Fibroblast of lung (primary cell): Measurements from ENCODE around the gene YJEFN3. TPM values are rescaled to one million over a fixed set of nuclear protein-coding genes. Genes with fewer than 3 reads are reported as not detected.

Experiments
- DNase-seq, 2 donors: peaks; one replicate each; pipeline versions ENCODE4 v3.0.0 to v3.0.0-alpha.2; 2010; ENCODE audit warnings: low read depth in 2 of 2
- H2AFZ ChIP-seq: 2 replicates; pipeline ENCODE4 v1.5.1; 2012; ENCODE audit warnings: low read length, control low read depth, inconsistent platforms
- H3K27ac ChIP-seq: 2 replicates; pipeline ENCODE4 v1.5.1; 2011; ENCODE audit warnings: low read length, control low read depth; ENCODE audit not compliant: insufficient read depth
- H3K27me3 ChIP-seq: 2 replicates; pipeline ENCODE4 v1.5.1; 2011; ENCODE audit warnings: mild to moderate bottlenecking, low read length; ENCODE audit not compliant: control insufficient read depth, insufficient read depth
- H3K36me3 ChIP-seq: 2 replicates; pipeline ENCODE4 v1.5.1; 2011; ENCODE audit warnings: low read length; ENCODE audit not compliant: control insufficient read depth, insufficient read depth
- H3K4me1 ChIP-seq: 2 replicates; pipeline ENCODE4 v1.5.1; 2011; ENCODE audit warnings: low read length; ENCODE audit not compliant: control insufficient read depth, insufficient read depth; ENCODE audit errors: extremely low read depth
- H3K4me2 ChIP-seq: 2 replicates; pipeline ENCODE4 v1.5.1; 2011; ENCODE audit warnings: low read length, control low read depth; ENCODE audit not compliant: insufficient read depth; ENCODE audit errors: extremely low read depth
- H3K4me3 ChIP-seq, 4 experiments: fragments of 200-600 bp in 1 of 4; sonication (generic) in 1 of 4; replicated peaks in 1 of 4; 2 replicates each; pipeline ENCODE4 v1.5.1; 2011 to 2016; ENCODE audit warnings: low read length in 4 of 4, low read depth in 3 of 4, mild to moderate bottlenecking in 3 of 4, control low read depth in 2 of 4, inconsistent platforms in 1 of 4, mixed read lengths in 1 of 4; ENCODE audit not compliant: insufficient read depth in 1 of 4; ENCODE audit errors: control extremely low read depth in 1 of 4
- H3K79me2 ChIP-seq: 2 replicates; pipeline ENCODE4 v1.5.1; 2012; ENCODE audit warnings: mild to moderate bottlenecking, low read length, inconsistent platforms; ENCODE audit not compliant: control insufficient read depth, insufficient read depth
- H3K9ac ChIP-seq: 2 replicates; pipeline ENCODE4 v1.5.1; 2011; ENCODE audit warnings: mild to moderate bottlenecking, low read length, control low read depth; ENCODE audit not compliant: insufficient read depth
- H3K9me3 ChIP-seq: 2 replicates; pipeline ENCODE4 v1.5.1; 2012; ENCODE audit warnings: low read depth, low read length; ENCODE audit not compliant: control insufficient read depth, insufficient read depth
- H4K20me1 ChIP-seq: 2 replicates; pipeline ENCODE4 v1.5.1; 2011; ENCODE audit warnings: low read length; ENCODE audit not compliant: control insufficient read depth, insufficient read depth; ENCODE audit errors: extremely low read depth
- CTCF ChIP-seq, 2 donors: IDR thresholded peaks in 1 of 2; conservative IDR thresholded peaks in 1 of 2; 1 replicate in 1 of 2; 2 replicates in 1 of 2; pipeline ENCODE4 v1.5.1; 2011 to 2012; ENCODE audit warnings: low read length in 2 of 2, control low read depth in 1 of 2, inconsistent platforms in 1 of 2, low read depth in 1 of 2, mild to moderate bottlenecking in 1 of 2
- EZH2 ChIP-seq: IDR thresholded peaks from 2 replicates; pipeline ENCODE4 v1.5.1; 2012; ENCODE audit warnings: low read length, control low read depth, mild to moderate bottlenecking; ENCODE audit errors: missing control alignments
- polyA plus RNA-seq, 2 donors: library from polyadenylated mRNA; depleted of rRNA in 1 of 2; stranded (reverse) in 1 of 2; unstranded in 1 of 2; fragments of >200 nt; gene quantifications; 2 replicates each; pipeline ENCODE4 v1.2.1, GENCODE V29; 2011 to 2012; ENCODE audit warnings: missing spikeins in 1 of 2
- total RNA-seq: library from RNA; depleted of rRNA; stranded (reverse); fragments of >200 nt; gene quantifications from 2 replicates; pipeline ENCODE4 v1.2.1, GENCODE V29; 2014

Gene YJEFN3
- total and polyA plus RNA-seq, 2 donors (not counting 1 experiment from before 2014, with no cell fraction given), result 0.50 to 0.62 TPM

GRCh38 chr19:19487077-19487949 lies 41.4 kb upstream of the YJEFN3 start:
- Histone ChIP-seq H3K9ac (no peak overlapping the region), H3K27ac (peak overlapping the region; percentile 87), H2AFZ (no peak overlapping the region)

GRCh38 chr19:19487950-19488874 lies 40.5 kb upstream of the YJEFN3 start:
- peak overlapping the region; percentile 59 for H3K4me2 ChIP-seq
- no peaks in the 10 kb centered on the region for H4K20me1 ChIP-seq
- DNase-seq, result peak in 1 of 2 donors; percentile 14
- H3K79me2 ChIP-seq, result peaks cover 52% of the 10 kb centered on the region
- peaks cover 34% of the 10 kb centered on the region for H3K4me1 ChIP-seq
- no peak for TF ChIP-seq EZH2
- no peak for TF ChIP-seq CTCF (conservative IDR thresholded peaks at IDR 0.05 in 1 of 2, IDR thresholded peaks at IDR 0.05 in 1 of 2; ENCODE audit: low read depth in 1 of 2, low read length in 2 of 2)
- H3K27me3 ChIP-seq, result no peaks in the 10 kb centered on the region
- H3K36me3 ChIP-seq, result peaks cover 10% of the 10 kb centered on the region
- peak overlapping the region in 1 of 4 experiments; percentile 18 for H3K4me3 ChIP-seq
- H3K9ac ChIP-seq, result peak overlapping the region; percentile 9
- H2AFZ ChIP-seq, result no peak overlapping the region
- H3K9me3 ChIP-seq, result no peaks in the 10 kb centered on the region
- H3K27ac ChIP-seq, result peak overlapping the region; percentile 87

More at GRCh38 chr19:19487077-19487949, 41.4 kb upstream of the YJEFN3 start:
- Histone ChIP-seq H3K4me1 (peaks cover 37% of the 10 kb centered on the region), H3K4me2 (no peak overlapping the region), H3K36me3 (peaks cover 9% of the 10 kb centered on the region), H3K4me3 (no peak overlapping the region), H4K20me1 (no peaks in the 10 kb centered on the region), H3K79me2 (peaks cover 56% of the 10 kb centered on the region), H3K9me3 (no peaks in the 10 kb centered on the region), H3K27me3 (no peaks in the 10 kb centered on the region)
- DNase-seq, result no peak
- TF ChIP-seq EZH2 (no peak), CTCF (conservative IDR thresholded peaks at IDR 0.05 in 1 of 2, IDR thresholded peaks at IDR 0.05 in 1 of 2; ENCODE audit: low read depth in 1 of 2, low read length in 2 of 2) (no peak)
